ENCODE data around the gene GAP43.
"Not testable (repeated sequence)": the region's sequence is repeated elsewhere in the genome, so short reads cannot be mapped to it uniquely, and the experiment has no call there.

GAP43 gene

DNA sequence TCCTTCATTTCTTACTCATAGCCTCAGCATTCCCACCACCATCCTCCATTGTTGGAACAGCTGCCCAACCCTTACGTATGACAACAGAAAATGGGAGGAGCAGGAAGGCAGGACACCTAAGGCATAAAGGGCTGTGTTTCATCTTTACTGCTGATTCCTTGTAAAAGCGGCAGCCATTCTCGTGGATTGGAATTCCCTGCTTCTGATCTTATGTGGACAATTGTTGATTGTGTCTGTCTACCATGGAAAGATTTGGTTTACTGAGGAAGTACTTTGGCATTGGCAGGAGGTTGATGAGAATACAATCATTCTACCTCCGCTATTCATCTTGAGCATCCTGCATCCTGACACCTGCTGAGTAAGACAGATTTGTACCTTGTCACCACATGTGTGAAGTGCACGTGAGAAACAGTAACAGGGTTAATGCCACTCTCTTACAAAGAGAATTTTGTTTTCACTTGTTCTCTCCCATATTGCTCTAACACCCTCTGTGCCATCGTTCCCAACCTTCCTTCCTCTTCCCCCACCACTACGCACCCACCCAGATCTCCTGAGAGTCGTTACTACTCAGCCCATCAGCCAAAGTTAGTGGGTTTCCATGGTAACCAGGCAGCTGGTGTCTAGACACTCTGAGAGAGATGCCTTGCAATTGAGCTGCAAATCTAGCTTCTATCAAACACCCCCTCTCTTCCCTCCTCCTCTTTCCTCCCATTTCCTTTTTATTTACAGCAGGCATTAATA, 75.7 kb downstream of the GAP43 start:
- DNase-seq = peak; percentile 67

DNA sequence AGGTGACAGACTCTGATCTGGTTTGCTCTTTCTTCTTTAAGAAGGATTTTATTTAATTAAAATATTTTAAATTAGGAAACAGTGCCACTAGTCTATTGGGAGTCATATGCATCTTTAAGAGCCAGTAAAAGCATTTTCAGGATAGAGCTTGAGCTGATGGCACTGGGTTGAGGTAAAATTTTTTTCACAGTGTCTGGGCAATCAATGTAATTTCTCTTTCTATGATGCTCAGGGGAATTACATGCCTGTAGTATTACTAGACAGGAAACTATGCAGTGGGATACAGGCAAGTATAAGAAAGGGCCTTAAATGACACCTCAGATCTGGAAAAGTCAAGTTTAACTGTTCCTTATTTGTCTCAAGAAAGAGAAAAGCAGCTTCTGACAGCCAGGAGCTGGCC, 76.4 kb downstream of the GAP43 start:
- peak; percentile 83 for DNase-seq

DNA sequence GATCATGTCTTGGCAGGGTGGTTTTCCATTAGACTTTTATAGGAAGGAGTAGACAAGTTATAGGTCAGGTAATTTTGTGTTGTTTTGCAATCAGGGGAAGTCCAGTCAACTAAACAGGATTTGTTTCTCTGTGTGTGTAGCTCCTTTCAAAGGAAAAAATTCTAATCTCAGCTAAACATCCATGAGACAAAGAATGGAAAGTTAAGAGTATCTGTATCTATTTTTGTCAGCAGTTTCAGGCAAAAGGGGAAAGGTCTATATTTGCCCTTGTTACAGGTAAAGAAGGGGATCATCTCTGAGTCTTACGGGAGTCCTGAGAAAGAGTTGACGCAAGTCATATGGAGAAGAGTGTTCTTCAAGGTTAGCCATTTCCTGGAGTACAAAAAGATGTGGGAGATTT, 79.3 kb downstream of the GAP43 start:
- DNase-seq = no peak

DNA sequence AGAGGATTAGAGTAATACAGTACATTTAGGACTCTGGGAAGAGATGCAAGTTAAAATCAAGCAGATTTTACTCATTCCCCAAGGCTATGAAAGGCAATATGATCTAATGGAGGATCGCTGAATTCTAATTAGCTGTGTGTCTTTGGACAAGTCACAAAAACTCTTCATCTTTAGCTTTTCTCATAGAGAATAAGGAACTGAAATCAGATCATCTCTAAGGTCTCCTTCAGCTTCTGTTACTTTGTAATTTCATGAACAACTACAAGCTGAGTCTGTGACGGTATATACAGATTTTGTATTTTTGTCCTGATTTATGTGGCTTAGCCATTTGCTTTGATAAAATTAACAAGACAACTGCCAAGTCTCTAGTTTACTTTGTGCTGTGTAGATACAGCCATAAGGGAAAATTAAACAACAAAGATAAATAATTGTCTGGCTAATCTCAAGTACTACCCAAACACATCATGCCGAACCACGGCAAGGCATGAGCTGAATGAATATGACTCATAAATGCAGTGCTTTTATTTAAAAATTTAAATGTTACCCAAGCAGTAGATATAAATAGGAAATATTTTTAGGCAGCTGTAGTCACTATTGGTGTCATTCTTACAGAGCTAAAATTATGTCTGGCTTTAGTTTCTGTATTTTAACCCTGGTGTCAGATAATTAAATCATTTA, 81.5 kb downstream of the GAP43 start:
- DNase-seq = no peak

DNA sequence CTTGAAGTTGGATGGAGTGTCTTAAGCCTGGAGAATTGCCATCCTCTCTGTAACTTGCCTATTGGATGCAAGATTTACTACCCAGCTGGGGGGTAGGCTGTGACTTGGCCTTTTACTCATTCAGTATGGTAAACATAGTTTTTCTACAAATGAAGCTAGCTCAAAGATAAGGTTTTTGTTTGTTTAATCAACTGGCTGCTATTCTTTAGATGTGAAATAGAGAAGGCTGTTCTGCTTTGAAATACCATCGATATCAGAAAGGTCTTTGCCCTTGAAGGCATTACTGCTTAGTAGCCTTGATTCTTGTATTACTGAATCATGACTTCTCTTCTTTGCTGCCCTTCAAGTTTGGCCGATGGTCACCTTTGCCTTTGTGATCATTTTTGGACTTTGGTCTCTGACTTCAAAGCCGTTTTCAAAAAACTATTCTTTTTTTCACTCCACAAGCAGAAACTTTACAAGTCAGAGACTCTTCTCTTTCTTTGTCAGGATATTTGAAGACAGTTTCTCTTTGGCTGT, 83.1 kb downstream of the GAP43 start:
- no peak for DNase-seq

DNA sequence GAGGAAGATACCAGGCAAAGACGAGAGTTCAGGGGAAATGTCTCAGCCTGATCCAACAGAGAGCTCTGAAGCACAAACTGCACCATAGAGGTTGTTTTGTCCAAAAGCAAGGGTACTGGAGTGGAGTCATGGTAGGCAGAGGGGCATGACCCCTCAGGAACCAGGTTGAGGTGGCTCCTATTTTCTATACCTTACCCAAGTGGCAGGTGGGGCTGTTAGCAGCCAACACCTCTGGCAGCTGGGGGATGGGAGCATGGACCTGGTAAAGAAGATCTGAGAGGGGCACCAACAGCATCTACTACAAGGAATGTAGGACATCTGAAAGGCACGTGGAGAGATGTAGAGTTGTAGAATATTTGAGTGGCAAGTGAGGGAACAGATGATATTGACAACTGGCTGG, 85.2 kb downstream of the GAP43 start:
- no peak for DNase-seq

DNA sequence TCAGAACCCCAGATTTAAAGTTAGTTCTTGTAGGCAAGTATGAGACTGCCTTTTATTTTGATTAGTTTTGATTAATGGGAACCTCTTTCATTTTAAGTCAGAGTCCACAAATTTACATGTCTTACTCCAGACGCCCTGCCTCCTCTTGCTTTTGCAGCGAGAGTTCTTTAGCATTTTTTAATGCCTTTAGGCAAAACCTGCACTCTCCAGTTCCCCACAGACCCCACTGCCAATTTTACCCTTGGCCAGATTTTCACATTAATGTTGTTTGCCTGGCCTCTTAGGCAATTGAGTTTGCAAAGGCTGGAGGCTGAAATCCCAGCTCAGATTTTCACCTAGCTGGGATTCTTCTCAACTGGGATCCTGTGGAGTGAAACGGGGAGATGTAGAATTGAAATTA, 85.8 kb downstream of the GAP43 start:
- DNase-seq = no peak

DNA sequence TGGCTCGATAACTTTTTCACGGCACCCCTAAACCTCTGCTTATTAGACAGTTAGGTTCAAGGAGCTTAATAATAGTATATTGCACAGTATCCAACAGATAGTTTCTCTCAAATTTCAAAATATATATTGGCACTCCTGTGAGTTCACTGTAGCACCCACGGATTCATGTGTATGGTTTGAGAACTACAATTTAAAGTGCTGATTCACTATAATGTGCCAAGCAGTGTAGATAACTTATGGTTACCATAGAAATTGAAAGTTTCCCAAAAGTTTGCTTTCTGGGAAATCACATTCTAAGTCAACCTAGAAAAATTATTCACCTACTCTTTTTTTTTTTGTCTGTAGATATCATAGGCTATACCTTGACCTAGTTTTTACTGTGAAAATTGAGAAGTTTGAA, 86.6 kb downstream of the GAP43 start:
- peak; percentile 39 for DNase-seq

DNA sequence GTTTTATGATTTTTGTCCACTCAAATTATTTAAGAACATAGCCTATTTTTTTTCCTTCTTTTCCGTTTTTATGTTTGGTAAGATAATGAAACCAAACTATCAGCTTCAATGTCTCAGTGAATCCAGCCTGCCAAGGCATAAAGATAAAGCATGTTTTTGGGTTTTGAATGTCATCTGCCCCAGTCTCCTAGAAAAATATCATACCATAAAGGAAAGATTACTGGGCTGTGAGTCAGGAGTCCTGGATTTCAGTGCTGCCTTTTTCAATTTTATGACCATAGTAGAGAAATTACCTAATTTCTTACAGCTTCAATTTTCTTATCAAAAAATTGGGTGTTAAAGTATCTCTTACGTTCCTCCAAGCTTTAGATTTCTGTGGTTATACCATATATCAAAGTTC, 87.5 kb downstream of the GAP43 start:
- DNase-seq = peak; percentile 55

DNA sequence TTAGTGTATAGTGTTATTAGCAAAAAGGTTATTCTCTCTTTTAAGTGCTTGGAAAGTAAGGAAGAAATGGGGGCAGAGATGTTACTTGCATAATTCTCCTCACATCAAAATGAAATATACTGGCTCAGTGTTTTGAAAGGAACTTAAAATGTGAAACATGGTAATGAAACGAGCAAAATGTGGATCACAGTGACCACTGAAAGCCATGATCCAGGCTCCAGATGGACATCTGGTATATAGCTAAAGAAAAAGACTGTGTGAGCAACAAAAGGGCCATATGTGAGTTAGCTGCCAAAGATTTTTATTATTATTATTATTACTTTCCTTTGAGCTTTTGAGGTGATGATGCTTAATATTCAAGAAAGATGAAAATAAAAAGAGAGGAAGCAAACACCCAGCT, 89.6 kb downstream of the GAP43 start:
- DNase-seq = no peak

DNA sequence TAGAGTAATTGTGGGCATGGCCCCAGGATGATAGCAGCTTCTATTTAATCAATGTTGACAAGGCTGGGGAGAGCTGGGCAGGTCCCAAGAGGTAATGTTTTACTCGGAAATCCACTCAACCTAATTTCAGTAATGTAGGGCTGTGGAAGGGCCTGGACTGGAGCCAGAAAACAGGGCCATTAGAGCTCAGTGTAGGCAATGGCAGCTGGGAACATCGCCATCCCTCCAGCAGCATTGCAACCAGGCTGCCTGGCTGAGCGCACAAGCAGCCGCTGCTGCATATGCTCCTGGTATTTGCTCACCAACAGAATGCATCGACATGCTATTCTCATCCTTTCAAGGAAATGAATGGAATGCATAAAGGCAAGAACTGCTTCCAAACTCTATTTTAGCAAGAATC, 90.0 kb downstream of the GAP43 start:
- peak; percentile 64 for DNase-seq

DNA sequence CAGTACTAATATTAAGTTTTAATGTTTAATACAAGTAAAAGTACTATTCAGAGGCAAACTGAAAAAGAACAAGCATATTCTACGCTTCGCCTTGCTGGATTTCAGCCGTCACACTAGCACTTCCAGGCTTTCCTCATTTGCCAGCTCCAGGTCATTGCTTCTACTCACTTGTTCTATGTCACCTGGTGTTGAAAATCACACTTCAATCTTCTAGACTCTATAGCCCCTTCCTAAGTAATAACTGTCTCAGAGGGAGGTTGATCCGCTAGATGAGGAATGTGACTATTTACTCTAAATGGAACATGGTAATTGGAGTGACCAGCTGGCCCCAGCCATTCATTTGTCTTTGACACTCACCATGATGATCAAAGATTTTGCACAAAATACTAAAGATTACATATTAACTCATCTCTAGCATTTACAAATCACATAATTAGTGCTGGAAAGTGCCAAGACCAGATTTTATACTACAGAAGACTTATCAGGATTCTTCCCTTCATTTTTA, 92.0 kb downstream of the GAP43 start:
- DNase-seq = no peak

DNA sequence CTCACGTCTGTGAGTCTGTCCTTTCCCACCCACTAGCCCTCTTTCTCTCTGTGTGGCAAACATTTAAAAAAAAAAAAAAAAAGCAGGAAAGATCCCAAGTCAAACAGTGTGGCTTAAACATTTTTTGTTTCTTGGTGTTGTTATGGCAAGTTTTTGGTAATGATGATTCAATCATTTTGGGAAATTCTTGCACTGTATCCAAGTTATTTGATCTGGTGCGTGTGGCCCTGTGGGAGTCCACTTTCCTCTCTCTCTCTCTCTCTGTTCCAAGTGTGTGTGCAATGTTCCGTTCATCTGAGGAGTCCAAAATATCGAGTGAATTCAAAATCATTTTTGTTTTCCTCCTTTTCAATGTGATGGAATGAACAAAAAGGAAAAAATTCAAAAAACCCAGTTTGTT, 97.7 kb downstream of the GAP43 start:
- peak; percentile 40 for DNase-seq

DNA sequence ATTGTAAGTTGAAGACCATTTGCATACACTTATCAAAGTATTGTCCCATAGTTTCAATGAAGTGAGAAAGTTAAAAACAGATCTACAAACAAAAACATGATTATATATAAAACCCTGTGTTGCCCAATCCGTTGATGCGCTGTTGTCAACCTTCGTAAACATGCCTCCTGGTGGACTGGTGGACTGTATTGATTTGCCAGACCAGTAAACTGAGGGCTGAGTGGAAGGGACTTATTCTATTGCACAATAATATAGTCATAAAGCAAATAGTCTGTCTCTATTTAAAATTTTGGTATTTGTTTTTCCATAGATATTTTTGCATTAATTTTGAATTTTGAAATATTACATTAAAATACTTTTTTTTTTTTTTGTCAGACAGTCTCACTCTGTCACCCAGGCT, 102.5 kb downstream of the GAP43 start:
- DNase-seq = no peak

DNA sequence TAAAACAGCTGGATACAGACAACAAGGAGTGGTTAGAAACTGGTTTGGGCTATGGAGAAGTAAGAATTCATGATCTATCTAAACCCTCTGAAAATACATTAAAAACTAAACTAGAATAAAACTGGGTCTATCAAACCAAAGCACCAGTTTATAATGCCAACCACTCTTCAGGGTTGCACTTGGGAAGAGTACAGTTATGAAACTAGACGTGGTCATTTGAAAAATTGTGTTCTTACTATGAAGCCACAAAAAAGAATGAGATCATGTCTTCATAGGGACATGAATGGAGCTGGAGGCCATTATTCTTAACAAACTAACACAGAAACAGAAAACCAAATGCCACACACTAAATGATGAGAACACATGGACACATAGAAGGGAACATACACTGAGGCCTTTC, 103.8 kb downstream of the GAP43 start:
- DNase-seq = no peak

DNA sequence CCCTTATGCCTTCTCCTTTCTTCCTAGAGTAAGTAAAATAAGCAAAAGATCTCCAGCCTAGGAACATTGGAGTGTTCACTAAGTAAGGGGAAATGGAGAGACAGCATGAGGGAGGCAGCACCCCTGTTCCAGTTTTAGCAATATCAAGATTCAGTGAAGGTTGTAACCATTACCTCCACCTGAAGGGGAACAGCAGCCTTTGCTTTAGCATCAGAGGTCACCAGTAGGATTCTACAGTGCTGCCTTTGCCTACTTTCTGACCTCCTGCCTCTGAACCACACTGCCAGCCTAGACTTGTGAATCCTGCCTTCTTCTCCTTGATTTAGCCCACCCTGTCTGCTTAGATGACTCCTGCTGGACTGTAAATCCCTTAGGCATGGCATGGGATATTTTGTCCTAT, 104.7 kb downstream of the GAP43 start:
- DNase-seq = no peak

DNA sequence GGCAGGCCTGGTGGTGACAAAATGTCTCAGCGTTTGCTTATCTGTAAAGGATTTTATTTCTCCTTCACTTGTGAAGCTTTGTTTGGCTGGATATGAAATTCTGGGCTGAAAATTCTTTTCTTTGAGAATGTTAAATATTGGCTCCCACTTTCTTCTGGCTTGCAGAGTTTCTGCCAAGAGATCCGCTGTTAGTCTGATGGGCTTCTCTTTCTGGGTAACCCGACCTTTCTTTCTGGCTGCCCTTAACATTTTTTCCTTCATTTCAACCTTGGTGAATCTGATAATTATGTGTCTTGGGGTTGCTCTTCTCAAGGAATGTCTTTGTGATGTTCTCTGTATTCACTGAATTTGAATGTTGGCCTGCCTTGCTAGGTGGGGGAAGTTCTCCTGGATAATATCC, 113.0 kb downstream of the GAP43 start:
- DNase-seq = not testable (repeated sequence)

DNA sequence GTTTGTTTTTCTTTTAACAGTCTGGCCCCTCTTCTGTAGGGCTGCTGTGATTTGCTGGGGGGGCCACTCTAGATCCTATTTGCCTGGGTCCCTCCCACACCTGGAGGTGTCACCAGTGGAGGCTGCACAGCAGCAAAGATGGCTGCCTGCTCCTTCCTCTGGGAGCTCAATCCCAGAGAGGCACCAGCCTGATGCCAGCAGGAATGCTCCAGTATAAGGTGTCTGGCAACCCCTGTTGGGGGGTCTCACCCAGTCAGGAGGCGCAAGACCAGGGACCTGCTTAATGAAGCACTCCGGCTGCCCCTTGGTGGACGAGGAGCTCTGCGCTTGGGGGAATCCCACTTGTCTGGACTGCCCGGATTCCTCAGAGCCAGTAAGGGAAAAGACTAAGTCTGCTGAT, 118.3 kb downstream of the GAP43 start:
- no peak for DNase-seq

DNA sequence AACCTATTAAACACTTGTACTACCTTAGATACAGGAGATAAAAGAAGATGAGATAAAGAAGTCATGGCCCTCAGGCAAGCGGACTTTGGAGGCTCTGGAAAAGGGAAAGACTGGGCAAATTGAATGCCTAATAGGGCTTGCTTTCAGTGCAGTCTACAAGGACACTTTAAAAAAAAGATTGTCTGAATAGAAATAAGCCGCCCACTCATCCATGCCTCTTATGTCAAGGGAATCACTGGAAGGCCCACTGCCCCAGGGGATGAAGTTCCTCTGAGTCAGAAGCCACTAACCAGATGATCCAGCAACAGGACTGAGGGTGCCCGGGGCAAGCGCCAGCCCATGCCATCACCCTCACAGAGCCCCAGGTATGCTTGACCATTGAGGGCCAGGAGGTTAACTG, 121.2 kb downstream of the GAP43 start:
- DNase-seq = not testable (repeated sequence)

DNA sequence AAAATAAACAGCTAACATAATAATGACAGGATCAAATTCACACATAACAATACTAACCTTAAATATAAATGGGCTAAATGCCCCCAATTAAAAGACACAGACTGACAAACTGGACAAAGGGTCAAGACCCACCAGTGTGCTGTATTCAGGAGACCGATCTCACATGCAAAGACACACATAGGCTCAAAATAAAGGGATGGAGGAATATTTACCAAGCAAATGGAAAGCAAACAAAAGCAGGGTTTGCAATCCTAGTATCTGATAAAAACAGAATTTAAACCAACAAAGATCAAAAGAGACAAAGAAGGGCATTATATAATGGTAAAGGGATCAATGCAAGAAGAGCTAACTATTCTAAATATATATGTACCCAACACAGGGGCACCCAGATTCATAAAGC, 129.7 kb downstream of the GAP43 start:
- DNase-seq = not testable (repeated sequence)

DNA sequence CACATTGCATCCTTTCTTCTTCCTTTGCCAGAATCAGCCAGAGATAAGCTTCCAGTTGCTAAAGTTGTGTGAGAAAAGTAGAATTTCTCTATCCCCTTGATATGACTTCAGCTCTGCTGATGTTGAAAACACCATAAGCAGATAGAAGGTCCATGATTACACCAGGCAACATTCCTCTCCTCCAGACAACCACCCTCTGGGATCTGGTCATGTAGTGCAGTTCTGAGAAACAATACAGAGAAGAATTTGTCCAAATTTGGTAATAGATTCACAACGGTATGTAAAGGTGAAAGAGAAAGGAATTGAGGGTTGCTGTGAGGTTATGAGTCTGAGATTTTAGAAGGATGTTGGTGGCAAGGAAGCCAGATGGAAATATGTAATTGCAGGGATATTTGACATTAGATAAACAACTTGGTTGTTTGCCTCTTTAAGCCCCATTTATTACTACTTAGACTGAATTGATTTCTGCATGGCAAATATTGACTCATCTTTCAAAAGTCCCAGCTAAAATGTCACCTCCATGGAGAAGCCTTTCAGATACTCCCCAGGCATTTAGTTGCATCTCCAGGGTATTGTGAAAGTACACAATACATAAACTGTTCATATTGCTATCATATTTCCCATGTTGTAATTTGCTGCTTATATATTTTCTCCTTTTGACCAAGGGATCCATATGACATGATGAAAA, 134.9 kb downstream of the GAP43 start:
- peak; percentile 27 for DNase-seq

DNA sequence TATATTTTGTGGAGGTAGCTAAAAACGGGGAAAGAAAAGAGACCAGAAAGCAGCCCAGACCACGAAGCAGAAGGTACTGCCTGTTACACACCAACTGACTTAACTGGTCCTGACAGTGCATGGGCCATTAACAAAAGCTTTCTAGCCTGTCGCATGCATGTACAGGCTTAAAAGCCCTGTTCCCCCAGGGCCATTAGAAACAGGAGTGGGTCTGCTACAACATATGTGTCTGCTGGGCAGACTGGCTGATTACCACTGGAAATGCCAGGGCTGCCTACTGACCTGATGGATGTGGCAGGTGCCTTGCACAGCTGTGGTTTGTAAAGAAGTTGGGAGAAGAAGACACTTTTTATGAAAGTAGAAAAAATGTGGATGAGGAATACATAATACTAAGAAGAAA, 137.4 kb downstream of the GAP43 start:
- no peak for DNase-seq

DNA sequence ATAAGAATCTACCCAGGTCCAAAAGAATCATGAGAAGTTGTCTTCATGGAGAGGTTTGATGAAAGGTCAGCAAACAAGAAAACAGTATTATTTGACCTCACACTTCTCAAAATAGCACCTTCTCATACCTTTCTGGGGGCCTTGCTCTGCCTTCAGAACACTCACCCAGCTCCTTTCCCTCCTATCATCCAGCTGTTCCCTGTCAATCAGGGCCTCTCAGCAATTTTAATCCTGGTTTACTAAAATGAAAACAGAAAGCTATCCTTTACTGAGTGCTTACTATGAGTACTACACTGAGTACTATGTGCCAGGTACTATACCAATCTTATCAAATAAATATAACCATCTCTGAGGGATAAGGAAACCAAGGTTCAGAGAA, 138.6 kb downstream of the GAP43 start:
- no peak for DNase-seq
